Embryonic facial prominence (tissue), 1 donor: ENCODE measurements around the gene LRRC14B.
A peak's percentile ranks its signal among the peaks of the same experiment; 100 is the strongest.
"Not testable (repeated sequence)": the region's sequence is repeated elsewhere in the genome, so short reads cannot be mapped to it uniquely, and the experiment has no call there.

ENCODE experiments used
- DNase-seq: peaks from one replicate; pipeline ENCODE4 v3.0.0-alpha.2; 2016; ENCODE audit errors: extremely low spot score

Gene LRRC14B

DNA sequence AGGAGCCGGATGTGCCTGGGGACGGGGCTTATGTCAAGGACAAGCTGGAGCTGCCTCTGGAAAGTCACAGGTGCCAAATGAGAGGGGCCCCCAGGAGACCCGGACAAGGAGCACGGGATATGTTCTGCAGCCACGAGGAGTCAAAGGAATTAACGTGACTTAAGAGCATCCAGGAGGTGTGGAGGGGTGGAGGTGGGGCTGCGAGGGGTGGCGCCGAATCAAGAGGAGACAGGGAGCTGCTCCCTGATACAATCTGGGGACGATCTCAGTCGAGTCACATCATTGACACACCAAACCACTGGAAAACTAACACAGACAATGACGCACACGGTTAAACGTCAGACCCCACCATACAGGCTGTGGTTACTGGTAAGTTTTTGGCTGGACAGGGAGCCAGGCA is 16.3 kb downstream of the LRRC14B start:
- no peak for DNase-seq

DNA sequence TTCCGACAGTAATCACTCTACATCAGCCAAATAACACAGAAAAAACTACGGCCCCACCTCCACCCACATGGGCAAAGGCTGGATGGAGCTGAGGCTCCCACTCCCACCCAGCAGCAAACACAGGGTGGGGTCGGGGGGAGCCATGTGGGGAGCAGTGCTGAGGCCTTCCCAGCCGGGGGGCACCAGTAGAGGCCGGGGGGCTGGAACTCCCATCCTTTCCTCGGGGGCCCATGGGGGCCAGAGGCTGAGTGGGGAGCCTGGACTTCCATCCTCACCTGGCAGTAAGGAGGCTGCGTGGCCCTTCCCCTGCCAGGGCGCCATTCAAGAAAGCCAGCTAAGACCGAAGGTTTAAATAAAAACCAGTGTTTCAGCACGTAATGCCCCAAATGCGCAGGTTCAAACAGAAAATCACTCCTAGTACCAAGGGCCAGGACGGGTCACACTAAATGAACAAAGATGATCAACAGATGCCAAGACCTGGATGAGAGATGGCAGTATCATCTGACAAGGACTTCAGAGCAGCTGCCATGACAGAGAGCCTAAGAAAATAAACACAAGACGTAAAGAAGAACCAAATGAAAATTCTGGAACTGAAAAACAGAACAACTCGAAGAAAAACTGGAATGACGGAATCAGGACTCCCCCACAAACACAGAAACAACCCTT is 17.3 kb downstream of the LRRC14B start:
- DNase-seq: no peak

DNA sequence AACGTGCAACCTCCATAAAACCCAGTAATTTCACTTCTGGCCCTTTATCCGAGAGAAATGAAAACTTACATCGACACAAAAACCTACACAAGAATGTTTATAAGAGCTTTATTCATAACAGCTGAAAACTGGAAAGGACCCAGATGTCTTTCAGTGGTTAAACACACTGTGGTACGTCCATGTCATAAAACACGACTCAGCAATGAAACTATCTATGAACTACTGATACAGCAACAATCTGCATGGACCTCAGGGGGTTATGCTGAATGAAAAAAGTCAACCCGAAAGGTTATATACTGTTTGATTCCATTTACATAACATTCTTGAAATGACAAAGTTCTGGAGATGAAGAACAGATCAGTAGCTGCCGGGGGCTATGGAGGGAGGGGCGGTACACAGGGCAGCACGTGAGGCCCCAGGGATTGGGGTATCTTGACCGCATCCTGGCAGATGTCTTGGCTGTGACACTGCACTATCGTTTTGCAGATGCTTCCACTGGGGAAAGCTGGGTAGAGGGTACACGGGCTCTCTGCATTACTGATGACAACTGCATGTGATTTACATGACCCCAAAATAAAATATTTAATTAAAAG is 22.6 kb downstream of the LRRC14B start:
- no peak for DNase-seq

DNA sequence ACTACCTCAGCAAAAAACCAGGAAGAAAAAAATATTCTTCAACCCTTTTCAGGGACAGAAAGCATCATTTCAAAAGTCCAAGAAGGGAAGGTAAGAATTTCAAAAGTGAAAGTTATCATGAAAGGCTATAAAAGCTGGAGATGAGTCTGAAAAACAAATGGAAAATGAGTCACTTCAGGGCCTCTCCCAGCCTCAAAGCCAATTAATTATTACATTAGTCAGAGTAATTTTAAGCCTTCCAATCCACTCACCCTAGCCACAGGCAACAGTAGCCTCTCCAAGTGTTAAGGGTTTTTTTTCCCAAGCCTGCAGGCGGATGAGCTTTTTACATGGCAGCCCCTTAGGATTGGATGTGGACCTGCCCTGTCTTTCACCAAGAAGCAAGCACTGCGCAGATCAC is 24.0 kb downstream of the LRRC14B start:
- DNase-seq: not testable (repeated sequence)

DNA sequence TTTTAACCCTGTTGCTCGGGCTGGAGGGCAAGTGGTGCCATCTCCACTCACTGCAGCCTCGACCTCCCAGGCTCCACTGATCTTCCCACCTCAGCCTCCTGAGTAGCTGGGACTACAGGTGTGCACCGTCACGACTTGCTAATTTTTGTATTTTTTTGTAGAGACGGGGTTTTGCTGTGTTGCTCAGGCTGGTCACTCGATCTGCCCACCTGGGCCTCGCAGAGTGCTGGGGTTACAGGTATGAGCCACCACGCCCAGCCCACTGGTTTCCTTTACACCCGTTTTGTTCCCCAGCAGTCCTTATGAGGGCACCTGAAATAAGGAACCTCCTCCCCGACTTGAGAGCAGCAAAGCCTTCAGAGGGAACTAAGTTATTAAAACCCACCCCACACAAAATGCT is 24.8 kb downstream of the LRRC14B start:
- DNase-seq: not testable (repeated sequence)

DNA sequence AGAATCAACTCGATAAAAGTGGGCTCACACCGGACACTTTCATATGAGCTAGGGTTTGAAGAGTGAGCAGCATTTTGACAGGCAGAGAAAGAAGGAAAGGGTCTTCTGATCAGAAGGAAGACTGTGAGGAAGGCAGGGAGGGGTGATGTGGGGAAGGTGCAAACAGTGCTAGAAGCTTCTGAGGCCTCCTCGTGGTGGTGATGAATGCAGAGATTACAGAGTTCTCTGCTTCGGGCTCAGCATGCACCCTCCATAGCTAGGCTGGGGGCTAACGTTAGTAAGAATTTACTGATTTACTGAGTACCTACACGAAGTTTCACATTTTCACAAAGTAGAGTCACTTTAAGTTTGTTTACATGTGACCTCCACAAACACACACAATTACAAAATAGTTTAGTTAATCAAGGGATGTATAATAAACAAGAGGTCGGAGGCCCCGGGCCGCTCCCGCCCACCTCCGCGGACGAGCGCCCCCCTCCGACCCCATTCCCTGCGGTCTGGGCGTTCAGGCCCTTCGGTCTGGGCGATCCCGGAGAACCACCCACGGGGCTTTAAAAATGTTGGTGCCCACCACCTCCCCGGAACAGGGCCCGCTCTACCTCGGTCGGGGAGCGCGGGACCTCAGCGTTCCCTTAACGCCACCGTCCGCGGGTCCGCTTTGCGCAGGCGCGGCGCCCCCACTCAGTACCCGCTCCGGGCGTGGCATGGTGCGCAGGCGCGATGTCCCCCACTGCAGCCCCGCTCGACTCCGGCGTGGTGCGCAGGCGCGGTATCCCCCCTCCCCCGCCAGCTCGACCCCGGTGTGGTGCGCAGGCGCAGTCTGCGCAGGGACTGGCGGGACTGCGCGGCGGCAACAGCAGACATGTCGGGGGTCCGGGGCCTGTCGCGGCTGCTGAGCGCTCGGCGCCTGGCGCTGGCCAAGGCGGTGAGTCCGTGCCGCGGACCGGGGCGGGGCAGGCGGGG is 26.5 kb downstream of the LRRC14B start, which contains the start of the genes CCDC127 and SDHA:
TSS of gene CCDC127 (minus strand) at position 660 of the 963 bp plus-strand sequence. CDS start 1,304 bp downstream, outside the sequence.
TSS of gene SDHA (plus strand) at position 827 of the 963 bp plus-strand sequence. CDS start at position 863, 36 bp downstream.
- peak; percentile 81 for DNase-seq

DNA sequence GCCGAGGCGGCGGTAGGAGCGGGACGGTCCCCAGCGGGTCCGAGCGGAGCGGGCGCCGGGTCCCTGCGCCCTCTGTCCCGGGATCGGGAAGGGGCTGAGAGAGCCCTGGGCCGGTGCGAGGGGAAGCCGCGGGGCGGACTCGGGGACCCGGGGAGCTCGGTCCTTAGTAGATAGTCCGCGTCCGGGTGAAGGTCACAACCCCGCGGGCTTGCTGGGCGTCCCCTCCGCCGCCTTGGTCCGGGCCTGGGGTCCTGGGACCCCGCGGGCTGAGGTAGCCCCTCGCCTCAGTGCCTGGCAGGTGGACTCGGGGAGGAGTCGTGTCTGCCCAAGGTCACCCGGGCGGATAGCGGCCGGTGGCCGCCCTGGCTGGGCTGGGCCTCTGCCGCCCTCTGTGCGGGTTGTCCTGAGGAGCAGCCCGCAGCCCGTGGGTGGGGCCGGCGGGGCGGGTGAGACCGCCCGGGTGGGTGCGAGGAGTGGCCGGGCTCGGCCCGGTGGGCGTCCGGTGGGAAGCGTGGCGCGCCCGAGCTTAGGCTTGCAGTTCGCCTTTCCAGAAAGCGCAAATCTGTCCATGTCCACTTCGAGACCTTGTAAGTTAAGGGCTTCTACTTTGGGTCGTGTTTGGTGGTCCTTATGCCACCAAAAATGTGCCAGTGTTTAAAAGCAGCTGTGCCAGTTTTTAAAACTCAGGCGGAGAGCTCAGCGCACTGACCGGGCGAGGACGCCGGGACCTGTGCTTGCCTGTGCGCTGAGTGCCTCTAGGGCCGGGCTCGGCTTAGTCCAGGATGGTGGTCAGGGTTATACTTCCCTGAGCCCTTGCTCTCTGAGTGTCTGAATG is 27.4 kb downstream of the LRRC14B start:
- DNase-seq: no peak

DNA sequence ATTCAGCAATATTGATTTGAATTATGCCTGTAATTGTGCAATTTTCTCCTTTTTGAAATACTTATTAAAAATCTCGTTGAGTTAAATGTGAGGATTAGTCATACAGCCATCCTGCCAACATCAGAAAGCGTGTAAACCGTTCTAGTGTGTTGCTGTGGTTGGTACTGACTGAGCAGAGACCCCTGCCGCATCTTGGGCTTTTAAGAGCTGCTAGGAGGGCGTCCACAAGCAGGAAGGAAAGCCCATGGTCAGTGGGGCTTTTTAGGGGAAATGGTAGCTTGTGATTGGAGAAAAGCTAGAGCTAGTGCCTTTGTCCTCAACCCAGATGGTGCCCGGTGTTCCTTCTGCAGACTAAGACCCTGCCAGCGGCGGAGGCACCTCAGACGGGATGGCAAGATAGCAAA is 28.2 kb downstream of the LRRC14B start:
- DNase-seq: no peak

DNA sequence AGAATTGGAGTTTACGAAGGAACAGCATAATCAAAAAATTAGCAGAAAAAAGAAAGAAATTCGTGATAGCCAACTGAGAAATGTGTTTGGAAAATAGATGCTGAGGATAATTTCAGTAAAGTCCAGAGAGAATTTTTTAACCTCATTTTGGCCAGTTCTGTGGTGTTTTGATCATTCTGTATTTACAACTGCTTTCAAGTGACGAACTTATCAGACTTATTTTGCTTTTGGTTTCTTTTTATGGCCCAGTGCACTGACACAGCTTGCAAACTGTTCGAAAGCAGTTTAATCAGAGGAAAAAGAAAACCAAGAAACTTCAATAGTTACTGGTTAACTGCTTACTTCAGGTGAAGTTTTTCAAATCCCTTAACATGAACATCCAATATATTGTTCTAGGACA is 28.7 kb downstream of the LRRC14B start:
- no peak for DNase-seq

DNA sequence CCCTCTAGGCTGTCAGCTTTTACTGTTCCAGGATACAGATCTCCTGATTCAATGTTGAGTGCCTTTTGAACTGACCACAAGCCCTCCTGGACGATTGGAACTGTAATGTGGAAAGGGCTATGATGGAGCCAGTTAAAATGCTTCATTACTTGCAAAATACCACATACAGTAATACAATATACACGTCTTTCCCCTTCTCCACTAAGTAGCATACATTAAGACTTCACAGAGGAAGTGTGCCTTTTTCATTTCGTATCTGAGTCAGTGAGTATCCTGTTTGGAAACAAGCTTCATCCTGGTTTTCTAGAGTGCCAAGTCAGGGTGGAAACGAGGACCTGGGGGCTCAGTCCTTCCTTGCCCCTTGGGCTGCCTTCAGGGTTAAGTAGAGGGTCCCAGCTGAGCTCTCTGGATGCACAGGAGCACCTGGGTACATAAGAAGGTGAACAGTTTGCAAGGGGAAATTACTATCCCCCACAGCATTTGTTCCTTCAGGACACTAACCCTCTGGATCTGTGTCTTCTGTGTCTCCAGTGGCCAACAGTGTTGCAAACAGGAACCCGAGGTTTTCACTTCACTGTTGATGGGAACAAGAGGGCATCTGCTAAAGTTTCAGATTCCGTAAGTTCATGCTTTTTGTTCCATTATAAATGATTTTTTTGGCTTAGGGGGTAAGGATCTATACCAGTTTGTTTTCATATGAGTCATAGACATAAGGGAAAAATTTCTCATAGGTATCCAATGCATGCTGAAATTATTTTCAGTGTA is 31.8 kb downstream of the LRRC14B start:
- not testable (repeated sequence) for DNase-seq

DNA sequence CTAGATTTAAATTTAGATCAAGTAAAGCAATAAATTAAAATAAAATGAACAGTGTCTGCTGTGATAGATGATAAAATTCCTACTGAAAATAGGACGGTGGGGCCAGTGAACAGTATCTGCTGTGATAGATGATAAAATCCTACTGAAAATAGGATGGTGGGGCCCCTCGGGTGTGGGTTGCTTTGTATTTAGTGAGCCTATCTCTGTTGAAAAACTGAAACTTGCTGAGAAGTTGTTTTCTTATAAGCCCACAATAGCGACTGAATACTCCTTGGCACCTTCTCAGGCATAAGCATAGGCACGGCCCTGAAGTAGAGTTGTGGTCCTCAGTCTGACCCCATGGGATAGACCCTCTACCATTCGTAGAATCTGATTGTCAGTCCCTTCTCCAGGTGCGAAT is 32.5 kb downstream of the LRRC14B start:
- no peak for DNase-seq

DNA sequence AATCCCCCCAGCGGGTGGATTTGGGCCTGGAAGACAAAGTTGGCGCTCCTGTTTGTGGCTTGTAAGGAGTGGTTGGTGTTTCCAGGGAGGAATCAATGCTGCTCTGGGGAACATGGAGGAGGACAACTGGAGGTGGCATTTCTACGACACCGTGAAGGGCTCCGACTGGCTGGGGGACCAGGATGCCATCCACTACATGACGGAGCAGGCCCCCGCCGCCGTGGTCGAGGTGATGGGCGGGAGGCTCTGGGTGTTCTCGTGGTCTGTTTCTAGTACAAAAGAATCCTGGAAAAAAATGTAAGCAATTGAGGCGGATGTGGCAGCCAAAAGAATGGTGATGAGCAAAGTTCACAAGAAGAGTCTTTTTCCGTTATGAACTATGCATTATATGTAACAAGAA is 34.0 kb downstream of the LRRC14B start:
- DNase-seq: no peak

DNA sequence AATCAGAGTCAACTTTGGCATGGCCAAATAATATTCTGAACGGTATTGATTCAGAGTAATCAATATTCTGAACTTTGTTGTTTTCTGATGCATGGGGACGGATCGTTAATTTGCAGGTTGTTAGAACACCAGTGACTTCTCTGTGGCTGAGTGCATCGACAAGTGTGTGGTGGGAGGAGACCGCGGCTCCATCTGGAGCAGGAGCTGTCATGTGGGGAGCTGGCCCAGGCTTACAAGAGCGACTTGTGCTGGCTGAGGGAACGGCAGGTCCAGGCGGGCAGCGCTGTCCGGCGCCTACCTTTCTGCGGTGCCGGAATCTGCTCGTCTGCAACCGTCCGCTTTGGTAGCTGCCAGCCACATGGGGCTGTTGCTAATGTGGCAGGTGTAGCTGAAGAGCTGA is 36.1 kb downstream of the LRRC14B start:
- DNase-seq: not testable (repeated sequence)

DNA sequence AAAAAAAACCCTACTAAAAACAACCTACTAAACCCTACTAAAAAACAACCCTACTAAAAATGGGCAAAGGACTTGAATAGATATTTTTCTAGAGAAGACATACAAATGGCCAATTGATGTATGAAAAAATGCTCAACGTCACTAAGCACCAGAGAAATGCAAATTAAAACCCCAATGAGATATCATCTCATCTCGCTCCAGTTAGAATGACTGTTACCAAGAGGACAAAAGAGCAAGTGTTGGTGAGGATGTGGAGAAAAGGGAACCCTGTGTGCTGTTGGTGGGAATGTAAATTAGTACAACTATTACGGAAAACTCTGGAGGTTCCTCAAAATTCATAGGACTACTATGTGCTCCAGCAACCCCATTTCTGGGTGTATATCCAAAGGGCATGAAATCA is 37.6 kb downstream of the LRRC14B start:
- no peak for DNase-seq

DNA sequence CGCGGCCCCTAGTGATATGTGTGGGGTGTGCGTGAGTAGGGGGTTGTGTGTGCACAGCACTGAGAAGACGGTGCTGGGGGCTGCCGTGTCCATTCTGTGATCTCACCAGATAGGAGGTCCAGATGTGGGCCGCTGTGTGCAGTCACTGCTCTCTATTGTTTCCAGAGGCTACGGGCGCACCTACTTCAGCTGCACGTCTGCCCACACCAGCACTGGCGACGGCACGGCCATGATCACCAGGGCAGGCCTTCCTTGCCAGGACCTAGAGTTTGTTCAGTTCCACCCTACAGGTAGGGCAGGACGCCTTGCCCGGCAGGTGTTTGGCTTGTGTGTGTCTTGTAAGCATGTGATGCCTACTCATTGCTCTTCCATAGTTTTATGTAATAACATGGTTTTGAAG is 39.4 kb downstream of the LRRC14B start:
- DNase-seq: no peak

DNA sequence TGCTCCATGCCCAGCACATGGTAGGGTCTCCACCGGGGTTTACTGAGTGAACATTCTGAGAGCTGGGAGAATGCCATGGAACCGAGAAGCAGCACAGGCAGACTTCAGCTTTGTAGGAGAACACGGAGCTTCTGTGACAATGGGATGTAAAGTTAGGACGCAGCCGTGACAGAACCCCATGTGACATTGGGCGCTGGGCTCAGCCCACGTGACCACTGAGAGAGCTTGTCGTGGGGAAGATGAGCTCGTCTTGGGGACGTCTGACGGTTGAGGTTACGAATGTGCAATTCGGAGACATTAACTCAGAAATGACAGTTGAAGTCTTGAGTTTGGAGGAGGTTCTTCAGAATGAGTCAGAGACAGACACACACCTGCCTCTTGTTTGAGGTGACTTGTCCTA is 40.4 kb downstream of the LRRC14B start:
- no peak for DNase-seq

DNA sequence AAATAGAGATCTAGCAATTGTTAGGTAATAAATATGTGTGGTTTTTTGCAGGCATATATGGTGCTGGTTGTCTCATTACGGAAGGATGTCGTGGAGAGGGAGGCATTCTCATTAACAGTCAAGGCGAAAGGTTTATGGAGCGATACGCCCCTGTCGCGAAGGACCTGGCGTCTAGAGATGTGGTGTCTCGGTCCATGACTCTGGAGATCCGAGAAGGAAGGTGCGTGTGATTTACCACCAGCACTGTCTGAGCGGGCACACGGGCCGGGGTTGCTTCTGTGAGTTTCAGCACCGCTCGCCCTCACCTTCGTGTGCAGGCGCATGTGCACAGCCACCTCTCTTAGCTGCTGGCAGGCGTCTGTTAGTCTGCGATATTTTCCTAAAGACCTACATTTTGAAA is 42.1 kb downstream of the LRRC14B start:
- not testable (repeated sequence) for DNase-seq

DNA sequence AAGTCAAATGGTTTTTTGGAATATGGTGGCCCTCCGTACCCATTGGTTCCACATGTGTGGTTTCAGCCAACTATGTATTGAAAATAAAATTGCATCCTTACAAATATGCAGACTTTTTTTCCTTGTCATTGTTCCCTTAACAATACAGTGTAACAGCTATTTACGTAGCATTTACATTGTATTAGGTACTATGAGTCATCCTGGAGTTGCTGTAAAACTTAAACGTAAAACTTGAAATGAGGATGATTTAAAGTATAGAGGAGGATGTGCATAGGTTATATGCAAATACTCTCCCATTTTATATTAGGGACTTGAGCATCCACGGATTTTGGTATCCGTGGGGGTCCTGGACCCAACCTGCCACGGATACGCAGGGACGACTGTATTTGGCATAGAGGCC is 43.2 kb downstream of the LRRC14B start:
- no peak for DNase-seq

DNA sequence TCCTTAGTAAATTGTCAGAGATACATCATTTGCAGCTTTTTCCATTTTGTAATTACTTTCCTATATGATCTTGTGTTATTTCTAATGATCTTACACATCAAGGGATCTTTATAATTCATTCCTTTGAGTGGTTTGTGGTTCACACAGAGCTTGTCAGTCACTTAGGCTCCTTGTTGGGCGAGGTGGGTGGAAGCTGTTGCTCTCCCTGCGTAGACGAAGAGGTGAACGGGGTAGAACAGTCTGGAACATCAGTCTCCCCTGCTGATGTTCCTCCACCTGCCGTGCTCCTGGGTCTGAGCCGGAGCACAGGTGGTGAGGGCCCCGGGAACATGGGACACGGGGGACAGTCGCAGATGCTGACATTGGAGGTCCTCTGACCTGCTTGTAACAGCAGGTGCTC is 44.2 kb downstream of the LRRC14B start:
- DNase-seq: not testable (repeated sequence)

DNA sequence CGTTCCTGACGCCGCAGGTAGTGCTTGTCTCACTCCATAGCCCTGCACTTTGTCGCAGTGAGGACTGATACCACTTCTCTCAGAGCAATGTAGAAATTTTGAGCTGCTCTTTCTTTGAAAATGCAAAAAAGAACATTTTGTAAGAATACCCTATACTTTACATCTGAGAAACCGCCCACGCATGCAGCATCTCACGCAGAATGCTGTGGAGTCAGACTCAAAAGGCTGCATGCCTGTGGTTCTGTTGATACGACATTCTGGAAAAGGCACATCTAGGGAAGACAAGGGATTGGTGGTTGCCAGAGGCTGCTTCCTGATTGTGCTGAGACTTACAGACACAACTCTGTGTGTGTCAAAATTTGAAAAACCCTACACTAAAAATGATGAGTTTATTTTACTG is 46.6 kb downstream of the LRRC14B start:
- not testable (repeated sequence) for DNase-seq

DNA sequence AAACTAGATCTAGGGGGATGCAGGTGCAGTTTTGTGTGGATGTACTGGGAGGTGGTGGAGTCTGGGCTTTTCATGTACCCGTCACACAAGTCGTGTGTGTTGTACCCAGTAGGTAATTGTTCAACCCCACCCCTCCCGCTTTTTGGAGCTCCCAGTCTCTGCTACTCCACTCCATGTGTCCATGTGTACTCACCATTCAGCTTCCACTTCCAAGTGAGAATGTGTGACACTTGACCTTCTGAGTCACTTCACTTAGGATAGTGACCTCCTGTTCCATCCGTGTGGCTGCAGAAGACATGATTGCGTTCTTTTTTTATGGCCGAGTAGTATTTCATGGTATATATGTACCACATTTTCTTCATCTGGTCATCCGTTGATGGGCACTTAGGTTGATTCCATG is 49.3 kb downstream of the LRRC14B start:
- not testable (repeated sequence) for DNase-seq
